Stimulated activated memory B cell treated with anti-CD40 and anti-IgM and Interleukin-4, amounts not matched to agents 10 μg/mL and 1 μg/mL and 100 μg/mL, for 72 hours (primary cell): Measurements from ENCODE around the gene SRM.
A peak's percentile ranks its signal among the peaks of the same experiment; 100 is the strongest.
"Not testable (repeated sequence)": the region's sequence is repeated elsewhere in the genome, so short reads cannot be mapped to it uniquely, and the experiment has no call there.

Source experiments
- ATAC-seq: fragments of 150-1000 bp; cut with Tn5 transposase; 2 replicates; pipeline ENCODE4 v1.10.0; 2021
- H3K27ac Mint-ChIP-seq: one replicate; pipeline ENCODE4 v1.8.0; 2022; ENCODE audit warnings: mild to moderate bottlenecking, mixed read lengths
- H3K27me3 Mint-ChIP-seq: one replicate; pipeline ENCODE4 v1.8.0; 2022; ENCODE audit warnings: mixed read lengths
- H3K36me3 Mint-ChIP-seq: one replicate; pipeline ENCODE4 v1.8.0; 2022; ENCODE audit warnings: mixed read lengths
- H3K4me1 Mint-ChIP-seq: one replicate; pipeline ENCODE4 v1.8.0; 2022; ENCODE audit warnings: mixed read lengths
- H3K4me3 Mint-ChIP-seq: one replicate; pipeline ENCODE4 v1.8.0; 2022; ENCODE audit warnings: mild to moderate bottlenecking, moderate library complexity, mixed read lengths
- H3K9me3 Mint-ChIP-seq: one replicate; pipeline ENCODE4 v1.8.0; 2022; ENCODE audit warnings: mixed read lengths

Gene SRM

DNA sequence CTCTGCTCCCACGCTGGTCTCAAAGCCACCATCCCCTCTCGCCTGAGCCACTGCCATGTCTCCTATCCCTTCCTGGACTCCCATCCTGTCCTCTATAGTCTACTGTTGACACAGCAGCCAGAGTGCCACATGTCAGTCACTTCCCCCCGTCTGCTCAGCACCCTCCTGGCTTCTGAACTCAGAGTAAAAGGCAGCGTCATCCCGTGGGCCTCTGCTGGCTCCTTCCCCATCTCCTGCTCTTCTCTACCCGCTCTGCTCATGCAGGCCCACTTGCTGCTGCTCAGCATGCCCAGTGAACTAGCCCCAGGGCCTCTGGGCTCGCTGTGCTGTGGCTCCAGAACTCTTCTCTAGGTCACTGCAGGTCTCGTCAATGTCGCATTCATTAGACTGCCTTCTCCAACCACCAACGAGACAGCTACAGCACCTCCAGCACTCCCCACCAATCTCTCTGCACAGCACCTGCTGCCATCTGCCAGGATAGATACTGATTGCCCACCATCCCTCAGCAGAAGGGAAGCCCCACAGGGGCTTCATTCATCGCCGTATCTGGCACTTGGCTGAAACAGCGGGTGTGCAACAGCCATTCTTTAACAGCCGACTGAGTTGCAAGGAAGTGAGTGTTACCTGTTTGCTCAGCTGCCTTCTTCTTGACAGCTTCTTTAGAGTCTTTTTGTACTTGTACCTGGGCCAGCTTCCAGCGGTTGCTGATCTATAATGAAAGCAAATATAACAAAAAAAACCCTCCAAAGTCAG lies 11.8 kb upstream of the SRM start:
- no peak for ATAC-seq
- Mint-ChIP-seq H3K9me3 (no peaks in the 10 kb centered on the region), H3K4me1 (peaks cover 5% of the 10 kb centered on the region), H3K27ac (peak overlapping the region; percentile 4), H3K4me3 (no peak overlapping the region), H3K27me3 (no peaks in the 10 kb centered on the region), H3K36me3 (peaks cover 64% of the 10 kb centered on the region)

DNA sequence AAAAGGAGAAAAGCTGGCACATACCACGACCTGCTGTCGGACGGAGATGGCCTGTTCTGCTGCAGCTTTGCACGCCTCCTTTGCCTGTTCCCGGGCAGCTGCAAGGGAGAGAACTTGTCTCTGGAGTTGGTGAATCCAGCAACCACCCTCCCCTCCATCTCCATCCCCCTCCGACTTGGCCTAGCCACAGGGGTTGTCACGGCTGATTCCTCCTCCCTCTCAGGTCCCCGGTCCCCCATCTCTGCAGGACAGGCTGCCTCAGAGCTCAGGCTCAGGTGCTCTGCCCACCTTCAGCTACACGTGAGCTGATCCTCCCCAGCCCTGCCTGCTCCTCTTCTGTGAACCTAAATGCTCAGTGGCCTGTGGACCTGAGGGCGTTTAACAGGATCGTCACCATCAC lies 11.1 kb upstream of the SRM start:
- peak overlapping the region; percentile 4 for H3K27ac Mint-ChIP-seq
- no peak overlapping the region for H3K4me3 Mint-ChIP-seq
- H3K27me3 Mint-ChIP-seq, result no peaks in the 10 kb centered on the region
- peaks cover 65% of the 10 kb centered on the region for H3K36me3 Mint-ChIP-seq
- no peak for ATAC-seq
- H3K9me3 Mint-ChIP-seq, result no peaks in the 10 kb centered on the region
- peaks cover 5% of the 10 kb centered on the region for H3K4me1 Mint-ChIP-seq

GRCh38 chr1:11068600-11069473 lies 9.0 kb upstream of the SRM start:
- no peak for ATAC-seq
- Mint-ChIP-seq H3K4me1 (peaks cover 5% of the 10 kb centered on the region), H3K36me3 (peaks cover 72% of the 10 kb centered on the region), H3K4me3 (no peak overlapping the region), H3K9me3 (no peaks in the 10 kb centered on the region), H3K27ac (no peak overlapping the region), H3K27me3 (no peaks in the 10 kb centered on the region)

DNA sequence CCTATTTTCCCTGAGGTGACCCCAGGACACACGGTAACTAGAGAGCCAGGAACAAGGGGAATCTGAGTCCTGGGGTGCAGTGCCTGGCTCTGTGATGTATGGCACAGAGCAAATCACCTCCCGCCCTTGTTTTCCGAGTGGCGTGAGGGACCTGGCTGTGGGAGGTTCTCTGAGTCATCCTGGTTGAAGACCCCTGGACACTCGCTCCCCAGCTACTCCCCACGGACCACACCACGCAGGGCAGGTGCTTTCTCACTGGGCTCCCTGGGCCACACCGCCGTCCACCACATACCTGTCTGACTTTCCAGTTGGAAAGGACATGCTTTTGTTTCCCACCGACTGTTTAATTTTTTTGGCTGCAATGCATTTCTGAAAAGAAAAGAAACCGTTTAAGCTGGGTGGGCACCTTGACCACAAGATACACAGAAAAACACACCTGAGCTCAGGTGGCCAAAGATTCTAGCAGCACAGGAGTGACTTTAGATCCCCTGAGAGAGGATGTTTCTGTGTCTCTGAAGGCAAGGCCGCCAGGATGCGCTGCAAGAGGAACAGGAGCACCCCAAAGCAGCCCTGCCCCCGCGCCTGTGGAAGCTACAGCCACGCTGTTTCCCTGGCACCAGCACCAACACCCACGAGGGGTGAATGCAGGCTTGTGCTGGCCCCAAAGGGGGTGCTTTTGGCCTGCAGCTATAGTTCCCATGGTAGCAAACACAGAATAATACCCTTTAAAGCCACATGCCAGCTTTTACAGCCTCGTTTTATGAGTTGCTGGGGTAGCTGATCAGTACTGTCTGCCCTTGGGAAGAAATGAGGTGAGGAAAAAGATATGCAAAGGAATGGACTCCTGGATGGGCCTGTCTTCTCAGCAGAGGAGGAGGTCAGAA lies 8.1 kb upstream of the SRM start:
- no peak overlapping the region for H3K27ac Mint-ChIP-seq
- ATAC-seq, result no peak
- H3K27me3 Mint-ChIP-seq, result no peaks in the 10 kb centered on the region
- H3K36me3 Mint-ChIP-seq, result peaks cover 71% of the 10 kb centered on the region
- H3K4me3 Mint-ChIP-seq, result no peak overlapping the region
- H3K9me3 Mint-ChIP-seq, result no peaks in the 10 kb centered on the region
- peaks cover 12% of the 10 kb centered on the region for H3K4me1 Mint-ChIP-seq

GRCh38 chr1:11065796-11066195 lies 6.0 kb upstream of the SRM start:
- Mint-ChIP-seq H3K36me3 (peaks cover 54% of the 10 kb centered on the region), H3K4me3 (no peak overlapping the region), H3K27me3 (no peaks in the 10 kb centered on the region), H3K4me1 (peaks cover 25% of the 10 kb centered on the region), H3K27ac (no peak overlapping the region), H3K9me3 (no peaks in the 10 kb centered on the region)
- no peak for ATAC-seq

DNA sequence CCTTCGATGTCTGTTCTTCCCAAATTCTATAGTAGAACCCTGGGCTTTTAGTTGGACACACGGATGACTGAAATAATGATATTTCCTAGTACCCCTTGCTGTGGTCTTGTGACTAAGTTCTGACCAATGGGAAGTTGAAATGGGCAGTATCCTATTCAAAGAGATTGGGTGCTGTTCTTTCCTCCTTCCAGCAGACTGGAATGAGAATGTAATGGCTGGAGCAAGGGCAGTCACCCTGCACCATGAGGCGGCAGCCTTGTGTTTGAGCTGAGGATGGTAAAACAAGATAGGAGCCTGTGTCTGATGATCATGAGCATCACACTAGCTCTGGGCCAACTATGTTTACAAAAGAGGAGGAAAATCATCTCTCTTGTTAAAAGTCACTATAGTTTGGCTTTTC lies 5.1 kb upstream of the SRM start:
- Mint-ChIP-seq H3K27ac (no peak overlapping the region), H3K9me3 (no peaks in the 10 kb centered on the region), H3K27me3 (no peaks in the 10 kb centered on the region), H3K4me1 (peaks cover 29% of the 10 kb centered on the region), H3K36me3 (peaks cover 46% of the 10 kb centered on the region), H3K4me3 (no peak overlapping the region)
- ATAC-seq, result no peak

GRCh38 chr1:11063937-11064537 lies 4.2 kb upstream of the SRM start:
- not testable (repeated sequence) for H3K9me3 Mint-ChIP-seq
- H3K36me3 Mint-ChIP-seq, result peaks cover 39% of the 10 kb centered on the region
- peak overlapping the region; percentile 64 for H3K27ac Mint-ChIP-seq

GRCh38 chr1:11062965-11063401 lies 3.2 kb upstream of the SRM start:
- ATAC-seq, result peak; percentile 13
- H3K9me3 Mint-ChIP-seq, result no peaks in the 10 kb centered on the region

More at GRCh38 chr1:11063937-11064537, 4.2 kb upstream of the SRM start:
- H3K27me3 Mint-ChIP-seq, H3K4me3 Mint-ChIP-seq, ATAC-seq: not testable (repeated sequence)
- peaks cover 33% of the 10 kb centered on the region for H3K4me1 Mint-ChIP-seq

GRCh38 chr1:11061652-11062365 lies 2.0 kb upstream of the SRM start:
- H3K4me1 Mint-ChIP-seq, result peaks cover 52% of the 10 kb centered on the region
- H3K9me3 Mint-ChIP-seq, result no peaks in the 10 kb centered on the region
- peak overlapping the region; percentile 64 for H3K27ac Mint-ChIP-seq
- peaks cover 31% of the 10 kb centered on the region for H3K36me3 Mint-ChIP-seq
- no peaks in the 10 kb centered on the region for H3K27me3 Mint-ChIP-seq
- no peak overlapping the region for H3K4me3 Mint-ChIP-seq
- no peak for ATAC-seq

More at GRCh38 chr1:11062965-11063401, 3.2 kb upstream of the SRM start:
- Mint-ChIP-seq H3K36me3 (peaks cover 29% of the 10 kb centered on the region), H3K4me1 (peaks cover 41% of the 10 kb centered on the region), H3K27me3 (no peaks in the 10 kb centered on the region), H3K27ac (peak overlapping the region; percentile 64), H3K4me3 (no peak overlapping the region)

DNA sequence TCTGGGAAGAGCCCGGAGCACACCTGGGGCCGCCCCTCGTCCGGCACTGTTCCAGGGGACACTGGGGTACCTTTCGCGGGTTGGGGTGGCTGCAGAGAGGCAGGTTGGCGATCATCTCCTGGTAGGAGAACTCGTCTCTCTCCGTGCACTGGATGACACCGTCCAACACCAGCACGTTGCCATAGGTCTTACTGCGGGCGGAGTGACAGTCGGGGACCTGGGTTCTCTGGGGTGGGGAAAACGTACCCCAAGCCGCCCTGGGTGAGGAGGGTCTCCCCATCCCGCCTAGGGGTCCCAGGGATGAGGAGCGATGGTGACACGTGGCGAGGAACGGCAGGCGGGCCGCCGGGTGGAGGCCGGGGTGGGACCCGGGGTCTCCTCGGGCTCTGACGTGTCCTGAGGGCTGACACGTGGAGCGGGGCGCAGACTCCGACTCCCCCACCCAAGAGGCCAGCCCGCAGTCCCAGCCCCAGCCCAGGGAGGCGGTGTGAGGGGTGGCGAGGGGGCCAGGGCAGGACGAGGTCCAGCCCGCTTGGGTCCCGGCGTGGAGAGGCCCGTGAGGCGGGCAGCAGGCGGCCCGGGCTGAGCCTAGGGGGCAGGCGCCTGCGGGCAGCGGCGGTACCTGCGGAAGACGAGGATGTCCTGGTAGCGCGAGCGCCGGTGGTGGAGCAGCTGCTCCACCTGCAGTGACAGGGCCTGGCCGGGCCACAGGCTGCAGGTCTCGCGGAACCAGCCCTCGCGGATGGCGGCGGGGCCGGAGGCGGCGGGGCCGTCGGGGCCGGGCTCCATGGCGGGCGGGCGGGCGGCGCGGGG lies 457 bp downstream of the SRM start:
- H3K27ac Mint-ChIP-seq, result peak overlapping the region; percentile 89
- no peaks in the 10 kb centered on the region for H3K9me3 Mint-ChIP-seq
- peak; percentile 10 for ATAC-seq
- H3K4me1 Mint-ChIP-seq, result peaks cover 52% of the 10 kb centered on the region
- peak overlapping the region; percentile 92 for H3K4me3 Mint-ChIP-seq
- H3K36me3 Mint-ChIP-seq, result peaks cover 27% of the 10 kb centered on the region
- H3K27me3 Mint-ChIP-seq, result no peaks in the 10 kb centered on the region

GRCh38 chr1:11058595-11059154 lies 1.1 kb downstream of the SRM start:
- ATAC-seq, result no peak
- Mint-ChIP-seq H3K4me1 (peaks cover 52% of the 10 kb centered on the region), H3K9me3 (no peaks in the 10 kb centered on the region), H3K27me3 (no peaks in the 10 kb centered on the region), H3K4me3 (peak overlapping the region; percentile 92), H3K36me3 (peaks cover 30% of the 10 kb centered on the region), H3K27ac (peak overlapping the region; percentile 89)

DNA sequence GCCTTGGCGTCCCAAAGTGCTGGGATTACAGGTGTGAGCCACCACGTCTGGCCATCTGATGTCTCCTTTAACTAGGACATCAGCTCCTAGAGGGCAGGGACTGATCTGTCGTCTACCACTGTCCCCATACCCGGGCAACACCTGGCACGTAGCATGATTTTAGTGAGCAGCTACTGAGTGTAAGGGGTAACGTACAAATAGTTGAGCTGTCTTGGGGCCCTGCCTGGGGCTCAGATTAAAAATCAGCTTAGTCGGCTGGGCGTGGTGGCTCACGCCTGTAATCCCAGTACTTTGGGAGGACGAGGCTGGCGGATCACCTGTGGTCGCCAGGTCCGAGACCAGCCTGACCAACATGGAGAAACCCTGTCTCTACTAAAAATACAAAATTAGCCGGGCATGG lies 1.8 kb downstream of the SRM start:
- ATAC-seq, result no peak
- H3K4me1 Mint-ChIP-seq, result peaks cover 49% of the 10 kb centered on the region
- H3K27me3 Mint-ChIP-seq, result no peaks in the 10 kb centered on the region
- peak overlapping the region; percentile 55 for H3K27ac Mint-ChIP-seq
- H3K36me3 Mint-ChIP-seq, result peaks cover 30% of the 10 kb centered on the region
- peak overlapping the region; percentile 92 for H3K4me3 Mint-ChIP-seq
- no peaks in the 10 kb centered on the region for H3K9me3 Mint-ChIP-seq

- Mint-ChIP-seq H3K27me3 (no peaks in the 10 kb centered on the region), H3K9me3 (no peaks in the 10 kb centered on the region), H3K4me3 (no peak overlapping the region), H3K4me1 (peaks cover 49% of the 10 kb centered on the region), H3K27ac (peak overlapping the region; percentile 55), H3K36me3 (peaks cover 30% of the 10 kb centered on the region)
- no peak for ATAC-seq
These were observed 2.3 kb downstream of the SRM start for GRCh38 chr1:11057477-11057876.
